HCT116 (cell line): ENCODE data around the gene SLC43A3. TPM values are rescaled to one million over a fixed set of nuclear protein-coding genes. Genes with fewer than 3 reads are reported as not detected.
A peak's percentile ranks its signal among the peaks of the same experiment; 100 is the strongest.

Source experiments
- ATAC-seq: fragments of 200-7000 bp; cut with Tn5 transposase; 2 replicates; pipeline ENCODE4 v1.9.1; 2020; ENCODE audit warnings: mild to moderate bottlenecking, moderate library complexity
- BruUV-seq: library from RNA; stranded (reverse); fragments of 400-500 nt; replicated peaks from 2 replicates; lab custom pipeline; 2021; lab: Mats Ljungman, UMichigan
- CTCF ChIA-PET: fragments of 300-600 bp; sonication (Branson Sonifier 250); formaldehyde crosslinking; loops from one replicate; lab custom pipeline; 2021; ENCODE audit warnings: antibody characterized with exemption; lab: Charles Lee
- POLR2A ChIA-PET: fragments of 300-600, 350-600 bp; sonication (Branson Sonifier 250); formaldehyde crosslinking; loops from one replicate; lab custom pipeline; 2021; ENCODE audit warnings: antibody characterized with exemption; lab: Charles Lee
- RAD21 ChIA-PET, 2 experiments: fragments of 300-600 bp; sonication (Branson Sonifier 250); formaldehyde crosslinking; loops; one replicate each; lab custom pipeline; 2023; ENCODE audit warnings: low total read pairs in 2 of 2; ENCODE audit not compliant: uncharacterized antibody in 2 of 2, unreplicated experiment in 2 of 2, low non-redundant PET in 1 of 2; lab: Charles Lee
- DNase-seq: peaks from one replicate; pipeline ENCODE4 v3.0.0-alpha.2; 2010; ENCODE audit warnings: low read depth, low spot score
- H2AFZ ChIP-seq: fragments of 200-600 bp; shearing (Covaris generic), sonication (generic); 2 replicates; pipeline ENCODE4 v1.6.1; 2017; ENCODE audit warnings: low read depth, mixed run types, mixed read lengths, antibody characterized with exemption, low read length; ENCODE audit not compliant: poor library complexity, severe bottlenecking
- H3K27ac ChIP-seq: 2 replicates; pipeline ENCODE4 v1.5.1; 2012; ENCODE audit warnings: low read depth, low read length
- H3K27me3 ChIP-seq: fragments of 200-600 bp; sonication (generic); 2 replicates; pipeline ENCODE4 v1.6.1; 2016; ENCODE audit warnings: mixed run types, low read length, mixed read lengths; ENCODE audit not compliant: insufficient read depth
- H3K36me3 ChIP-seq, 2 experiments: fragments of 200-500 bp in 1 of 2; fragments of 200-600 bp in 1 of 2; sonication (Bioruptor generic) in 1 of 2; sonication (generic) in 1 of 2; 2 replicates each; pipeline versions ENCODE4 v1.5.1 to v1.6.1; 2014 to 2016; ENCODE audit warnings: low read length in 2 of 2, inconsistent platforms in 1 of 2, mixed read lengths in 1 of 2, mixed run types in 1 of 2; ENCODE audit not compliant: insufficient read depth in 2 of 2, control insufficient read depth in 1 of 2
- H3K4me1 ChIP-seq, 2 experiments: fragments of 200-600 bp in 1 of 2; sonication (generic) in 1 of 2; 2 replicates each; pipeline versions ENCODE4 v1.5.1 to v1.6.1; 2012 to 2017; ENCODE audit warnings: low read length in 2 of 2, inconsistent platforms in 1 of 2, mild to moderate bottlenecking in 1 of 2, mixed read lengths in 1 of 2, mixed run types in 1 of 2, moderate library complexity in 1 of 2; ENCODE audit not compliant: insufficient read depth in 2 of 2, control insufficient read depth in 1 of 2
- H3K4me2 ChIP-seq: fragments of 200-600 bp; sonication (generic); 2 replicates; pipeline ENCODE4 v1.6.1; 2017; ENCODE audit warnings: mixed run types, low read length, mixed read lengths
- H3K4me3 ChIP-seq, 2 experiments: fragments of 200-600 bp in 1 of 2; sonication (generic) in 1 of 2; replicated peaks in 1 of 2; 2 replicates each; pipeline ENCODE4 v1.5.1; 2011 to 2016; ENCODE audit warnings: low read length in 2 of 2, control low read depth in 1 of 2, low read depth in 1 of 2, mild to moderate bottlenecking in 1 of 2, mixed read lengths in 1 of 2, mixed run types in 1 of 2
- H3K79me2 ChIP-seq: fragments of 200-600 bp; sonication (generic); 2 replicates; pipeline ENCODE4 v1.6.1; 2017; ENCODE audit warnings: mild to moderate bottlenecking, mixed run types, low read length, moderate library complexity, mixed read lengths; ENCODE audit not compliant: insufficient read depth
- H3K9ac ChIP-seq: fragments of 200-600 bp; sonication (generic); 2 replicates; pipeline ENCODE4 v1.6.1; 2016; ENCODE audit warnings: low read length, mixed read lengths
- H3K9me2 ChIP-seq: fragments of 200-600 bp; sonication (generic), shearing (Covaris generic); 2 replicates; pipeline ENCODE4 v1.6.1; 2017; ENCODE audit warnings: mixed run types, mild to moderate bottlenecking, moderate library complexity; ENCODE audit not compliant: insufficient read depth
- H3K9me3 ChIP-seq, 2 experiments: fragments of 200-500 bp in 1 of 2; fragments of 200-600 bp in 1 of 2; sonication (Bioruptor generic) in 1 of 2; sonication (generic) in 1 of 2; 2 replicates each; pipeline ENCODE4 v1.6.1; 2014 to 2017; ENCODE audit warnings: low read length in 2 of 2, mixed read lengths in 2 of 2, inconsistent platforms in 1 of 2, low read depth in 1 of 2, mild to moderate bottlenecking in 1 of 2, mixed run types in 1 of 2, moderate library complexity in 1 of 2; ENCODE audit not compliant: control insufficient read depth in 1 of 2, insufficient read depth in 1 of 2
- H4K20me1 ChIP-seq: fragments of 200-600 bp; sonication (generic), shearing (Covaris generic); 2 replicates; pipeline ENCODE4 v1.6.1; 2017; ENCODE audit warnings: mixed run types, mild to moderate bottlenecking, moderate library complexity; ENCODE audit not compliant: insufficient read depth
- CEBPB ChIP-seq: IDR thresholded peaks from 2 replicates; pipeline ENCODE4 v1.6.1; 2012; ENCODE audit warnings: low read depth
- EGR1 ChIP-seq: IDR thresholded peaks from 2 replicates; pipeline ENCODE4 v1.6.1; 2012; ENCODE audit warnings: low read depth
- ELF1 ChIP-seq: IDR thresholded peaks from 2 replicates; pipeline ENCODE4 v1.6.1; 2012; ENCODE audit warnings: low read depth, borderline replicate concordance
- EZH2 ChIP-seq: fragments of 200-600 bp; sonication (generic); IDR thresholded peaks from 2 replicates; pipeline ENCODE4 v1.6.1; 2017; ENCODE audit warnings: antibody characterized with exemption, mixed run types
- EZH2phosphoT487 ChIP-seq: fragments of 200-600 bp; IDR thresholded peaks from 2 replicates; pipeline ENCODE4 v1.6.1; 2018; ENCODE audit warnings: antibody characterized with exemption, borderline replicate concordance
- FOSL1 ChIP-seq: IDR thresholded peaks from 2 replicates; pipeline ENCODE4 v1.6.1; 2012; ENCODE audit warnings: low read depth
- MAX ChIP-seq: IDR thresholded peaks from 2 replicates; pipeline ENCODE4 v1.6.1; 2012
- POLR2A ChIP-seq: IDR thresholded peaks from 2 replicates; pipeline ENCODE4 v1.7.0; 2011; ENCODE audit warnings: borderline replicate concordance; ENCODE audit not compliant: insufficient read depth, insufficient read length; ENCODE audit errors: extremely low read depth
- POLR2AphosphoS5 ChIP-seq: IDR thresholded peaks from 2 replicates; pipeline ENCODE4 v1.6.1; 2011; ENCODE audit warnings: mild to moderate bottlenecking, low read depth, low read length, moderate library complexity
- RAD21 ChIP-seq: IDR thresholded peaks from 2 replicates; pipeline ENCODE4 v1.6.1; 2012; ENCODE audit warnings: low read depth, mild to moderate bottlenecking
- SIN3A ChIP-seq: IDR thresholded peaks from 2 replicates; pipeline ENCODE4 v1.6.1; 2012; ENCODE audit warnings: low read depth
- SRF ChIP-seq: IDR thresholded peaks from 2 replicates; pipeline ENCODE4 v1.6.1; 2012; ENCODE audit warnings: low read depth
- TCF7L2 ChIP-seq: IDR thresholded peaks from 2 replicates; pipeline ENCODE4 v1.7.0; 2011; ENCODE audit warnings: borderline replicate concordance, inconsistent platforms; ENCODE audit not compliant: insufficient read depth, insufficient read length; ENCODE audit errors: extremely low read depth
- YY1 ChIP-seq: IDR thresholded peaks from 2 replicates; pipeline ENCODE4 v1.6.1; 2011; ENCODE audit warnings: low read length, low read depth, moderate library complexity, mild to moderate bottlenecking; ENCODE audit not compliant: insufficient replicate concordance; ENCODE audit errors: extremely low read depth
- ZFX ChIP-seq: fragments of 450-650 bp; IDR thresholded peaks from 2 replicates; pipeline ENCODE4 v1.6.1; 2017
- ZNF274 ChIP-seq: fragments of 200-500 bp; sonication (Bioruptor generic); IDR thresholded peaks from 2 replicates; pipeline ENCODE4 v1.6.1; 2014; ENCODE audit warnings: mild to moderate bottlenecking, low read depth, low read length, inconsistent platforms
- intact Hi-C: fragments of 100-400 bp; cut with micrococcal nuclease; formaldehyde crosslinking; loops from 2 replicates; pipeline ENCODE4 v1.10.0; 2022
- total RNA-seq: library from RNA; stranded (reverse); gene quantifications from one replicate; pipeline ENCODE4 v1.2.1, GENCODE V29; 2021; ENCODE audit not compliant: unreplicated experiment
- TF ChIP-seq, protein P1 (sequence below), 3 experiments: fragments of 200-600 bp in 1 of 3; sonication (generic) in 1 of 3; IDR thresholded peaks in 2 of 3; conservative IDR thresholded peaks in 1 of 3; 2 replicates each; pipeline ENCODE4 v1.5.1; 2012 to 2017; ENCODE audit warnings: low read depth in 2 of 3, low read length in 2 of 3, antibody characterized with exemption in 1 of 3, borderline replicate concordance in 1 of 3, control low read depth in 1 of 3, mild to moderate bottlenecking in 1 of 3, mixed read lengths in 1 of 3, mixed run types in 1 of 3, moderate library complexity in 1 of 3; ENCODE audit not compliant: insufficient read depth in 1 of 3
- TF ChIP-seq, protein P2 (sequence below): IDR thresholded peaks from 2 replicates; pipeline ENCODE4 v1.6.1; 2011; ENCODE audit warnings: mild to moderate bottlenecking, low read length, moderate library complexity; ENCODE audit not compliant: insufficient replicate concordance; ENCODE audit errors: extremely low read depth
- TF ChIP-seq, protein P3 (sequence below): IDR thresholded peaks from 2 replicates; pipeline ENCODE4 v1.6.1; 2012

Gene SLC43A3
- total RNA-seq, 1 experiment from 2014 or later = 36.9 TPM

GRCh38 chr11:57458060-57458409, 31.1 kb upstream of the SLC43A3 start:
- Histone ChIP-seq H3K27me3 (no peaks in the 10 kb centered on the region), H3K9me3 (no peaks in the 10 kb centered on the region), H3K79me2 (no peaks in the 10 kb centered on the region), H3K4me1 (peaks cover 16 to 42% of the 10 kb centered on the region in 2 experiments; a peak in 3 of 4 replicates), H2AFZ (peak overlapping the region; percentile 98), H3K4me3 (peak overlapping the region; percentile 41 to 67), H3K4me2 (peak overlapping the region; percentile 98), H4K20me1 (no peaks in the 10 kb centered on the region), H3K9ac (peak overlapping the region; percentile 57; the same call in 1 of the 2 replicates), H3K27ac (no peak overlapping the region), H3K36me3 (no peaks in the 10 kb centered on the region), H3K9me2 (no peaks in the 10 kb centered on the region)
- TF ChIP-seq, protein P1, sequence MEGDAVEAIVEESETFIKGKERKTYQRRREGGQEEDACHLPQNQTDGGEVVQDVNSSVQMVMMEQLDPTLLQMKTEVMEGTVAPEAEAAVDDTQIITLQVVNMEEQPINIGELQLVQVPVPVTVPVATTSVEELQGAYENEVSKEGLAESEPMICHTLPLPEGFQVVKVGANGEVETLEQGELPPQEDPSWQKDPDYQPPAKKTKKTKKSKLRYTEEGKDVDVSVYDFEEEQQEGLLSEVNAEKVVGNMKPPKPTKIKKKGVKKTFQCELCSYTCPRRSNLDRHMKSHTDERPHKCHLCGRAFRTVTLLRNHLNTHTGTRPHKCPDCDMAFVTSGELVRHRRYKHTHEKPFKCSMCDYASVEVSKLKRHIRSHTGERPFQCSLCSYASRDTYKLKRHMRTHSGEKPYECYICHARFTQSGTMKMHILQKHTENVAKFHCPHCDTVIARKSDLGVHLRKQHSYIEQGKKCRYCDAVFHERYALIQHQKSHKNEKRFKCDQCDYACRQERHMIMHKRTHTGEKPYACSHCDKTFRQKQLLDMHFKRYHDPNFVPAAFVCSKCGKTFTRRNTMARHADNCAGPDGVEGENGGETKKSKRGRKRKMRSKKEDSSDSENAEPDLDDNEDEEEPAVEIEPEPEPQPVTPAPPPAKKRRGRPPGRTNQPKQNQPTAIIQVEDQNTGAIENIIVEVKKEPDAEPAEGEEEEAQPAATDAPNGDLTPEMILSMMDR (IDR thresholded peaks at IDR 0.05 in 2 of 3, conservative IDR thresholded peaks at IDR 0.05 in 1 of 3; ENCODE audit: borderline replicate concordance in 1 of 3, insufficient read depth in 1 of 3, low read depth in 2 of 3, low read length in 2 of 3) = no peak
- TF ChIP-seq FOSL1 (no peak), ZFX (no peak), POLR2A (no peak), RAD21 (no peak), CEBPB (no peak), MAX (no peak), YY1 (no peak), TCF7L2 (no peak), EGR1 (no peak), ZNF274 (no peak), POLR2AphosphoS5 (no peak), EZH2phosphoT487 (no peak), EZH2 (no peak), ELF1 (no peak), SIN3A (no peak), SRF (no peak)
- TF ChIP-seq, protein P2, sequence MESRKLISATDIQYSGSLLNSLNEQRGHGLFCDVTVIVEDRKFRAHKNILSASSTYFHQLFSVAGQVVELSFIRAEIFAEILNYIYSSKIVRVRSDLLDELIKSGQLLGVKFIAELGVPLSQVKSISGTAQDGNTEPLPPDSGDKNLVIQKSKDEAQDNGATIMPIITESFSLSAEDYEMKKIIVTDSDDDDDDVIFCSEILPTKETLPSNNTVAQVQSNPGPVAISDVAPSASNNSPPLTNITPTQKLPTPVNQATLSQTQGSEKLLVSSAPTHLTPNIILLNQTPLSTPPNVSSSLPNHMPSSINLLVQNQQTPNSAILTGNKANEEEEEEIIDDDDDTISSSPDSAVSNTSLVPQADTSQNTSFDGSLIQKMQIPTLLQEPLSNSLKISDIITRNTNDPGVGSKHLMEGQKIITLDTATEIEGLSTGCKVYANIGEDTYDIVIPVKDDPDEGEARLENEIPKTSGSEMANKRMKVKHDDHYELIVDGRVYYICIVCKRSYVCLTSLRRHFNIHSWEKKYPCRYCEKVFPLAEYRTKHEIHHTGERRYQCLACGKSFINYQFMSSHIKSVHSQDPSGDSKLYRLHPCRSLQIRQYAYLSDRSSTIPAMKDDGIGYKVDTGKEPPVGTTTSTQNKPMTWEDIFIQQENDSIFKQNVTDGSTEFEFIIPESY = no peak
- TF ChIP-seq, protein P3, sequence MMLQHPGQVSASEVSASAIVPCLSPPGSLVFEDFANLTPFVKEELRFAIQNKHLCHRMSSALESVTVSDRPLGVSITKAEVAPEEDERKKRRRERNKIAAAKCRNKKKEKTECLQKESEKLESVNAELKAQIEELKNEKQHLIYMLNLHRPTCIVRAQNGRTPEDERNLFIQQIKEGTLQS = no peak
- ChIA-PET RAD21 (interaction anchor here (0.6 to 2.1 kb wide), 5 partner anchors 40 to 183 kb away, joined by 3 to 5 read pairs (median 3); no protein-coding TSS in a partner anchor), POLR2A (interaction anchor here (1.3 to 1.7 kb wide), 3 partner anchors 66 to 186 kb away, joined by 4 to 5 read pairs (median 4); no protein-coding TSS in a partner anchor), CTCF (interaction anchor here (0.6 to 3.9 kb wide), 16 partner anchors 13 to 1056 kb away, joined by 3 to 41 read pairs (median 4); partner anchors contain the start of genes SLC43A1, SLC43A3 and UBE2L6)
- intact Hi-C loops = loop anchor here (1.0 to 5.0 kb wide), 4 partner anchors 111 to 1054 kb away; no protein-coding TSS in a partner anchor
- DNase-seq = no peak
- peak; percentile 21; the same call in 1 of the 2 replicates for ATAC-seq
- no TSS peak for BruUV-seq
